ENCODE data around the gene HS3ST6. TPM values are rescaled to one million over a fixed set of nuclear protein-coding genes. Genes with fewer than 3 reads are reported as not detected.

The HS3ST6 gene
- total and polyA plus RNA-seq, 3 donors from 2014 or later, result 0.34 to 1.6 (median 0.94) TPM

DNA sequence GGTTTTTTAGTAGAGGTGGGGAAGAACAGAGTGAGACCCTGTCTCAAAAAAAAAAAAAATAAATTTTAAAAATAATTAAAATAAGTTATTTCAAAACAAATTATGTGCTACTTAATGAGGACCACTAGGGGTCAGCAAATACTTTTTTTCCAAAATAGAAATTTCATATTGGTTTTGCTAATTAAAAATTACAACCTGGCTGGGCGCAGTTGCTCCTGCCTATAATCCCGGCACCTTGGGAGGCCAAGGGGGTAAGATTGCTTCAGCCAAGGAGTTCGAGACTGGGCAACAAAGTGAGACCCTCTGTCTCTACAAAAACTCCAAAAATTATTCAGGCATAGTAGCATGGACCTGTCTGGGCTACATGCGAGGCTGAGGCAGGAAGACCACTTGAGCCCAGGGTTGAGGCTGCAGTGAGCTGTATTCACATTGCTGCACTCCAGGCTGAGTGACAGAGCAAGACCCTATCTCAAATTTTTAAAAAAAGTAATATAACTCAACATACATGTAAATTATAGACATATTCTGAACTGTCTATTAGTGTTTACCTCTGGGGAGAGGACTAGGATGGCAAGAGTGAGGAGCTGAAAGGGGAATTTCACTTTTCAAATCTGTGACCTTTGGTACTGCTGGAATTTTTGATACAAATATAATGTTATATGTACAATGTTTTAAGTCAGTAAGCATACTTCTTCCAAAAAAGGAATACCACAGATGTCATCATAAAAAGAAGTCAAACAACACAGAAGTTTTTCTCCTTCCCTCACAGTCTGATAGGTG lies 54.3 kb downstream of the HS3ST6 start:
- H3K4me3 ChIP-seq, result no peak overlapping the region
- no peaks in the 10 kb centered on the region for H3K4me1 ChIP-seq
- intact Hi-C loops (cut with DNase I; ENCODE audit: low total_unique reads), result no loop called here
- no peak overlapping the region for H3K27ac ChIP-seq
- DNase-seq, result no peak
- H3K36me3 ChIP-seq (ENCODE audit: low read depth, missing control alignments), result no peaks in the 10 kb centered on the region
- no peaks in the 10 kb centered on the region for H3K9me3 ChIP-seq
- H3K27me3 ChIP-seq, result no peaks in the 10 kb centered on the region
- TF ChIP-seq, protein P1, sequence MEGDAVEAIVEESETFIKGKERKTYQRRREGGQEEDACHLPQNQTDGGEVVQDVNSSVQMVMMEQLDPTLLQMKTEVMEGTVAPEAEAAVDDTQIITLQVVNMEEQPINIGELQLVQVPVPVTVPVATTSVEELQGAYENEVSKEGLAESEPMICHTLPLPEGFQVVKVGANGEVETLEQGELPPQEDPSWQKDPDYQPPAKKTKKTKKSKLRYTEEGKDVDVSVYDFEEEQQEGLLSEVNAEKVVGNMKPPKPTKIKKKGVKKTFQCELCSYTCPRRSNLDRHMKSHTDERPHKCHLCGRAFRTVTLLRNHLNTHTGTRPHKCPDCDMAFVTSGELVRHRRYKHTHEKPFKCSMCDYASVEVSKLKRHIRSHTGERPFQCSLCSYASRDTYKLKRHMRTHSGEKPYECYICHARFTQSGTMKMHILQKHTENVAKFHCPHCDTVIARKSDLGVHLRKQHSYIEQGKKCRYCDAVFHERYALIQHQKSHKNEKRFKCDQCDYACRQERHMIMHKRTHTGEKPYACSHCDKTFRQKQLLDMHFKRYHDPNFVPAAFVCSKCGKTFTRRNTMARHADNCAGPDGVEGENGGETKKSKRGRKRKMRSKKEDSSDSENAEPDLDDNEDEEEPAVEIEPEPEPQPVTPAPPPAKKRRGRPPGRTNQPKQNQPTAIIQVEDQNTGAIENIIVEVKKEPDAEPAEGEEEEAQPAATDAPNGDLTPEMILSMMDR (IDR thresholded peaks at IDR 0.05), result peak in 1 of 3 experiments; percentile 71
- TF ChIP-seq POLR2A (IDR thresholded peaks at IDR 0.05), result no peak
- 24 to 39% methylated on average over 4 of the region's 4 CpGs for WGBS, 2 donors

DNA sequence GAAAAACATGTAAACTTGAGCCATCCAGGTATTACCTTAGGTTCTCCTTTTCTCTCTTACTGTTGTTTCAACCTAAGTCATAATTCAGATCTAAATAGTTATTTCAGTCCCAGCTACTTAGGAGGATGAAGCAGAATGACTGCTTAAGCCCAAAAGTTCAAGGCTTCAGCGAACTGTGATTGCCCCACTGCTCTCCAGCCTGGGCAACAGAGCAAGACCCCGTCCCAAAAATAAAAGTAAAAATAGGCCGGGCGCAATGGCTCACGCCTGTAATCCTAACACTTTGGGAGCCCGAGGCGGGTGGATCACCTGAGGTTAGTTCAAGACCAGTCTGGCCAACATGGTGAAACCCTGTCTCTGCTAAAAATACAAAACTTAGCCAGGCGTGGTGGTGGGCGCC lies 55.8 kb downstream of the HS3ST6 start:
- H3K27me3 ChIP-seq, result no peaks in the 10 kb centered on the region
- no peak for DNase-seq
- WGBS, 2 donors, result 83 to 84% methylated on average over 9 of the region's 9 CpGs
- no peak overlapping the region for H3K4me3 ChIP-seq
- no peak overlapping the region for H3K27ac ChIP-seq
- TF ChIP-seq, protein P1 (IDR thresholded peaks at IDR 0.05), result no peak
- no peak for TF ChIP-seq POLR2A (IDR thresholded peaks at IDR 0.05)
- no peaks in the 10 kb centered on the region for H3K9me3 ChIP-seq
- H3K4me1 ChIP-seq, result no peaks in the 10 kb centered on the region
- no peaks in the 10 kb centered on the region for H3K36me3 ChIP-seq (ENCODE audit: low read depth, missing control alignments)
- intact Hi-C loops (cut with DNase I; ENCODE audit: low total_unique reads), result no loop called here

DNA sequence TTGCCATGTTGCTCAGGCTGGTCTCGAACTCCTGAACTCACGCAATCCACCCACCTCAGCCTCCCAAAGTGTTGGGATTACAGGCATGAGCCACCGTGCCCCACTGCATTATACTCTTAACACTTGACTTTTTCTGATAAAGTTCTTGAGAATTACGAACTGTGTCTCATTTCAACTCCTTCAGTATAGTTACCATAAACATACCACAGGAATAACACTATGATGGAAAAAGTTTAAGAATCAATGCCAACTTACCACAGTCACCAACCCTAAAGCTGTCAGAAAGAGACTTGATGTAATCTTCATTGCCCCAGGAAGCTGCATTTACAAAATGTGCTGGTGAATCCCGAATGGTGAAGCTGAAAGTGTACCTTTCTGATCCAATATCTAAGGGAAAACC lies 56.5 kb downstream of the HS3ST6 start:
- TF ChIP-seq, protein P1 (IDR thresholded peaks at IDR 0.05), result no peak
- TF ChIP-seq POLR2A (IDR thresholded peaks at IDR 0.05), result no peak
- no peaks in the 10 kb centered on the region for H3K9me3 ChIP-seq
- no peaks in the 10 kb centered on the region for H3K36me3 ChIP-seq (ENCODE audit: low read depth, missing control alignments)
- H3K27me3 ChIP-seq, result no peaks in the 10 kb centered on the region
- 78 to 86% methylated on average over 5 of the region's 5 CpGs for WGBS, 2 donors
- H3K4me3 ChIP-seq, result no peak overlapping the region
- no peak overlapping the region for H3K27ac ChIP-seq
- H3K4me1 ChIP-seq, result no peaks in the 10 kb centered on the region
- intact Hi-C loops (cut with DNase I; ENCODE audit: low total_unique reads), result no loop called here
- no peak for DNase-seq

Small RNA genes lying within 50 kb of the gene (small RNA-seq; reads per million reads assigned to genes)
- gene SNORA10 (0 reads per million in 2 donors), gene SNORA64 (0 reads per million in 2 donors)

Other genes starting within 250 kb of the HS3ST6 start
- gene JPT2, start 240.1 kb downstream of the HS3ST6 start, total RNA-seq, result 10 to 100 TPM; 25.8 to 27.9 TPM
- gene JPT2, start 240.1 kb downstream of the HS3ST6 start, polyA plus RNA-seq (ENCODE audit: insufficient read depth, low read depth, low replicate concordance), result 45.2 TPM
- gene MAPK8IP3, start 212.2 kb downstream of the HS3ST6 start, total RNA-seq, result 100 to 1,000 TPM; 128 to 154 TPM
- 52.7 TPM for gene MAPK8IP3, start 212.2 kb downstream of the HS3ST6 start, polyA plus RNA-seq (ENCODE audit: insufficient read depth, low read depth, low replicate concordance)
- gene NME3, start 146.9 kb downstream of the HS3ST6 start, total RNA-seq, result 100 to 1,000 TPM; 100 to 119 TPM
- 29.3 TPM for gene NME3, start 146.9 kb downstream of the HS3ST6 start, polyA plus RNA-seq (ENCODE audit: insufficient read depth, low read depth, low replicate concordance)
- 10 to 100 TPM; 20.3 to 34.2 TPM for gene EME2, start 145.6 kb downstream of the HS3ST6 start, total RNA-seq
- gene EME2, start 145.6 kb downstream of the HS3ST6 start, polyA plus RNA-seq (ENCODE audit: insufficient read depth, low read depth, low replicate concordance), result 12.5 TPM
- 10 to 100 TPM; 66.5 to 81.6 TPM for gene MRPS34, start 145.3 kb downstream of the HS3ST6 start, total RNA-seq
- 49.2 TPM for gene MRPS34, start 145.3 kb downstream of the HS3ST6 start, polyA plus RNA-seq (ENCODE audit: insufficient read depth, low read depth, low replicate concordance)
- 100 to 1,000 TPM; 111 to 114 TPM for gene SPSB3, start 135.8 kb downstream of the HS3ST6 start, total RNA-seq
- gene SPSB3, start 135.8 kb downstream of the HS3ST6 start, polyA plus RNA-seq (ENCODE audit: insufficient read depth, low read depth, low replicate concordance), result 43.8 TPM
- 10 to 100 TPM; 81.5 to 90.8 TPM for gene NUBP2, start 135.5 kb downstream of the HS3ST6 start, total RNA-seq
- gene NUBP2, start 135.5 kb downstream of the HS3ST6 start, polyA plus RNA-seq (ENCODE audit: insufficient read depth, low read depth, low replicate concordance), result 49.8 TPM
- gene IGFALS, start 124.7 kb downstream of the HS3ST6 start, total RNA-seq, result 1 to 10 TPM; 3.2 to 6.7 TPM
- gene IGFALS, start 124.7 kb downstream of the HS3ST6 start, polyA plus RNA-seq (ENCODE audit: insufficient read depth, low read depth, low replicate concordance), result 0.38 TPM
- 100 to 1,000 TPM; 163 to 176 TPM for gene HAGH, start 91.6 kb downstream of the HS3ST6 start, total RNA-seq
- 266 TPM for gene HAGH, start 91.6 kb downstream of the HS3ST6 start, polyA plus RNA-seq (ENCODE audit: insufficient read depth, low read depth, low replicate concordance)
- 10 to 100 TPM; 57.5 to 65.8 TPM for gene FAHD1, start 91.2 kb downstream of the HS3ST6 start, total RNA-seq
- gene FAHD1, start 91.2 kb downstream of the HS3ST6 start, polyA plus RNA-seq (ENCODE audit: insufficient read depth, low read depth, low replicate concordance), result 20.6 TPM
- gene MEIOB, start 46.3 kb downstream of the HS3ST6 start, total RNA-seq, result 10 to 100 TPM; 34.6 to 53.9 TPM
- gene MEIOB, start 46.3 kb downstream of the HS3ST6 start, polyA plus RNA-seq (ENCODE audit: insufficient read depth, low read depth, low replicate concordance), result 53.8 TPM
- 10 to 100 TPM; 17.5 to 19.8 TPM for gene MSRB1, start 24.8 kb upstream of the HS3ST6 start, total RNA-seq
- gene MSRB1, start 24.8 kb upstream of the HS3ST6 start, polyA plus RNA-seq (ENCODE audit: insufficient read depth, low read depth, low replicate concordance), result 35.2 TPM
- gene RPL3L, start 36.3 kb upstream of the HS3ST6 start, total RNA-seq, result 1 to 10 TPM; 7.3 to 9.8 TPM
- 10.4 TPM for gene RPL3L, start 36.3 kb upstream of the HS3ST6 start, polyA plus RNA-seq (ENCODE audit: insufficient read depth, low read depth, low replicate concordance)
- gene NDUFB10, start 41.1 kb upstream of the HS3ST6 start, total RNA-seq, result 100 to 1,000 TPM; 127 to 211 TPM
- 186 TPM for gene NDUFB10, start 41.1 kb upstream of the HS3ST6 start, polyA plus RNA-seq (ENCODE audit: insufficient read depth, low read depth, low replicate concordance)
- gene RPS2, start 46.4 kb upstream of the HS3ST6 start, total RNA-seq, result 1,000 to 10,000 TPM in 1 of 2 donors, 100 to 1,000 TPM in 1; 744 to 1,779 TPM
- gene RPS2, start 46.4 kb upstream of the HS3ST6 start, polyA plus RNA-seq (ENCODE audit: insufficient read depth, low read depth, low replicate concordance), result 1,272 TPM
- 100 to 1,000 TPM in 1 of 2 donors, 10 to 100 TPM in 1; 86.7 to 210 TPM for gene RNF151, start 48.4 kb upstream of the HS3ST6 start, total RNA-seq
- gene RNF151, start 48.4 kb upstream of the HS3ST6 start, polyA plus RNA-seq (ENCODE audit: insufficient read depth, low read depth, low replicate concordance), result 153 TPM
- 100 to 1,000 TPM in 1 of 2 donors, 10 to 100 TPM in 1; 83.4 to 109 TPM for gene TBL3, start 53.6 kb upstream of the HS3ST6 start, total RNA-seq
- 77.1 TPM for gene TBL3, start 53.6 kb upstream of the HS3ST6 start, polyA plus RNA-seq (ENCODE audit: insufficient read depth, low read depth, low replicate concordance)
- 1 to 10 TPM; 4.8 to 7.6 TPM for gene NOXO1, start 63.1 kb upstream of the HS3ST6 start, total RNA-seq
- gene NOXO1, start 63.1 kb upstream of the HS3ST6 start, polyA plus RNA-seq (ENCODE audit: insufficient read depth, low read depth, low replicate concordance), result 3.7 TPM
- gene GFER, start 65.8 kb upstream of the HS3ST6 start, total RNA-seq, result 10 to 100 TPM; 25.7 to 25.8 TPM
- gene GFER, start 65.8 kb upstream of the HS3ST6 start, polyA plus RNA-seq (ENCODE audit: insufficient read depth, low read depth, low replicate concordance), result 40.0 TPM
- gene SYNGR3, start 71.6 kb upstream of the HS3ST6 start, total RNA-seq, result 10 to 100 TPM; 20.9 to 33.5 TPM
- 10.0 TPM for gene SYNGR3, start 71.6 kb upstream of the HS3ST6 start, polyA plus RNA-seq (ENCODE audit: insufficient read depth, low read depth, low replicate concordance)
- gene ZNF598, start 91.4 kb upstream of the HS3ST6 start, total RNA-seq, result 10 to 100 TPM; 80.4 to 94.6 TPM
- 46.3 TPM for gene ZNF598, start 91.4 kb upstream of the HS3ST6 start, polyA plus RNA-seq (ENCODE audit: insufficient read depth, low read depth, low replicate concordance)
- 1 to 10 TPM; 7.3 to 8.2 TPM for gene NPW, start 101.4 kb upstream of the HS3ST6 start, total RNA-seq
- 3.9 TPM for gene NPW, start 101.4 kb upstream of the HS3ST6 start, polyA plus RNA-seq (ENCODE audit: insufficient read depth, low read depth, low replicate concordance)
- gene NHERF2, start 108.5 kb upstream of the HS3ST6 start, total RNA-seq, result 10 to 100 TPM; 54.1 to 59.9 TPM
- 50.6 TPM for gene NHERF2, start 108.5 kb upstream of the HS3ST6 start, polyA plus RNA-seq (ENCODE audit: insufficient read depth, low read depth, low replicate concordance)
- 10 to 100 TPM; 24.6 to 35.6 TPM for gene NTHL1, start 129.4 kb upstream of the HS3ST6 start, total RNA-seq
- 18.0 TPM for gene NTHL1, start 129.4 kb upstream of the HS3ST6 start, polyA plus RNA-seq (ENCODE audit: insufficient read depth, low read depth, low replicate concordance)
- 100 to 1,000 TPM; 222 to 271 TPM for gene TSC2, start 129.6 kb upstream of the HS3ST6 start, total RNA-seq
- gene TSC2, start 129.6 kb upstream of the HS3ST6 start, polyA plus RNA-seq (ENCODE audit: insufficient read depth, low read depth, low replicate concordance), result 136 TPM
- gene PKD1, start 217.5 kb upstream of the HS3ST6 start, total RNA-seq, result 100 to 1,000 TPM; 323 to 337 TPM
- 83.4 TPM for gene PKD1, start 217.5 kb upstream of the HS3ST6 start, polyA plus RNA-seq (ENCODE audit: insufficient read depth, low read depth, low replicate concordance)
- 1 to 10 TPM; 3.2 to 3.6 TPM for gene RAB26, start 230.2 kb upstream of the HS3ST6 start, total RNA-seq
- gene RAB26, start 230.2 kb upstream of the HS3ST6 start, polyA plus RNA-seq (ENCODE audit: insufficient read depth, low read depth, low replicate concordance), result 1.5 TPM
- 10 to 100 TPM; 36.0 to 46.1 TPM for gene TRAF7, start 237.4 kb upstream of the HS3ST6 start, total RNA-seq
- gene TRAF7, start 237.4 kb upstream of the HS3ST6 start, polyA plus RNA-seq (ENCODE audit: insufficient read depth, low read depth, low replicate concordance), result 44.6 TPM